Tibial nerve (tissue), 3 donors: ENCODE measurements around the gene TRNP1.
"Not testable (repeated sequence)": the region's sequence is repeated elsewhere in the genome, so short reads cannot be mapped to it uniquely, and the experiment has no call there.

ENCODE experiments used
- POLR2A ChIP-seq, 2 donors: fragments of 450-650 bp; IDR thresholded peaks; one replicate each; pipeline ENCODE4 v1.6.1; 2017; ENCODE audit warnings: antibody characterized with exemption in 2 of 2, mild to moderate bottlenecking in 2 of 2, moderate library complexity in 2 of 2
- TF ChIP-seq, protein P1 (sequence below), 5 experiments: fragments of 200-600 bp in 3 of 5; fragments of 450-650 bp in 2 of 5; sonication (generic) in 3 of 5; IDR thresholded peaks; one replicate each; pipeline ENCODE4 v1.5.1; 2016 to 2019; ENCODE audit warnings: antibody characterized with exemption in 5 of 5, mild to moderate bottlenecking in 3 of 5, moderate library complexity in 2 of 5

DNA sequence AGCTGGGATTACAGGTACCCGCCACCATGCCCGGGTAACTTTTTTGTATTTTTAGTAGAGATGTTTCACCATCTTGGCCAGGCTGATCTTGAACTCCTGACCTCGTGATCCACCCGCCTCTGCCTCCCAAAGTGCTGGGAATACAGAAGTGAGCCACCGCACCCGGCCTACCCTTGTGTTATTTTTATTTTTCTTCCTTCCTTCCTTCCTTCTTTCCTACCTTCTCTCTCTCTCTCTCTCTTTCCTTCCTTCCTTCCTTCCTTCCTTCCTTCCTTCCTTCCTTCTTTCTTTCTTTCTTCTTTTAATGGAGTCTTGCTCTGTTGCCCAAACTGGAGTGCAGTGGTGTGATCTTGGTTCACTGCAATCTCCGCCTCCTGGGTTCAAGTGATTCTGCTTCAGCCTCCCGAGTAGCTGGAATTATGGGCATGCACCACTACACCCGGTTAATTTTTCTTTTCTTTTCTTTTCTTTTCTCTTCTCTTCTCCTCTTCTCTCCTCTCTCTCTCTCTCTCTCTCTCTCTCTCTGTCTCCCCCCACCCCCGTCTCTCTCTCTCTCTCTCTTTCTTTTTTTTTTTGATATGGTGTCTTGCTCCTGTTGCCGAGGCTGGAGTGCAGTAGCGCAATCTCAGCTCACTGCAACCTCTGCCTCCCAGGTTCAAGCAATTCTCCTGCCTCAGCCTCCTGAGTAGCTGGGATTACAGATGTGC lies 3.9 kb upstream of the TRNP1 start:
- TF ChIP-seq, protein P1, sequence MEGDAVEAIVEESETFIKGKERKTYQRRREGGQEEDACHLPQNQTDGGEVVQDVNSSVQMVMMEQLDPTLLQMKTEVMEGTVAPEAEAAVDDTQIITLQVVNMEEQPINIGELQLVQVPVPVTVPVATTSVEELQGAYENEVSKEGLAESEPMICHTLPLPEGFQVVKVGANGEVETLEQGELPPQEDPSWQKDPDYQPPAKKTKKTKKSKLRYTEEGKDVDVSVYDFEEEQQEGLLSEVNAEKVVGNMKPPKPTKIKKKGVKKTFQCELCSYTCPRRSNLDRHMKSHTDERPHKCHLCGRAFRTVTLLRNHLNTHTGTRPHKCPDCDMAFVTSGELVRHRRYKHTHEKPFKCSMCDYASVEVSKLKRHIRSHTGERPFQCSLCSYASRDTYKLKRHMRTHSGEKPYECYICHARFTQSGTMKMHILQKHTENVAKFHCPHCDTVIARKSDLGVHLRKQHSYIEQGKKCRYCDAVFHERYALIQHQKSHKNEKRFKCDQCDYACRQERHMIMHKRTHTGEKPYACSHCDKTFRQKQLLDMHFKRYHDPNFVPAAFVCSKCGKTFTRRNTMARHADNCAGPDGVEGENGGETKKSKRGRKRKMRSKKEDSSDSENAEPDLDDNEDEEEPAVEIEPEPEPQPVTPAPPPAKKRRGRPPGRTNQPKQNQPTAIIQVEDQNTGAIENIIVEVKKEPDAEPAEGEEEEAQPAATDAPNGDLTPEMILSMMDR (IDR thresholded peaks at IDR 0.05), result not testable (repeated sequence)
- TF ChIP-seq POLR2A (IDR thresholded peaks at IDR 0.05), result not testable (repeated sequence)
